ENCODE results near the gene NLGN1.

The NLGN1 gene

GRCh38 chr3:173567997-173568396, 170.5 kb downstream of the NLGN1 start:
- H3K27ac ChIP-seq, result no peak overlapping the region
- TF ChIP-seq ZFX (IDR thresholded peaks at IDR 0.05; ENCODE audit: borderline replicate concordance) (no peak), CTCF (IDR thresholded peaks at IDR 0.05) (no peak)

DNA sequence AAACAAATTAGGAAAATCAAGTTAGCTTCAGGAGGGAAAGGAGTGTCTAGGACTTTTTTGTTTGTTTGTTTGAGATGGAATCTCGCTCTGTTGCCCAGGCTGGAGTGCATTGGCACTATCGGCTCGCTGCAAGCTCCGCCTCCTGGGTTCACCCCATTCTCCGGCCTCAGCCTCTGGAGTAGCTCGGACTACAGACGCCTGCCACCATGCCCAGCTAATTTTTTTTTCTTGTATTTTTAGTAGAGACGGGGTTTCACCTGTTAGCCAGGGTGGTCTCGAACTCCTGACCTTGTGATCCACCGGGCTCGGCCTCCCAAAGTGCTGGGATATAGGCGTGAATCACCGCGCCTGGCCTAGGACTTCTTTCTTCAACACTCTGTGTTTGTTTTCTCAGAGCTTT, 171.1 kb downstream of the NLGN1 start:
- no peak overlapping the region for H3K27ac ChIP-seq
- no peak for TF ChIP-seq ZFX (IDR thresholded peaks at IDR 0.05; ENCODE audit: borderline replicate concordance)

DNA sequence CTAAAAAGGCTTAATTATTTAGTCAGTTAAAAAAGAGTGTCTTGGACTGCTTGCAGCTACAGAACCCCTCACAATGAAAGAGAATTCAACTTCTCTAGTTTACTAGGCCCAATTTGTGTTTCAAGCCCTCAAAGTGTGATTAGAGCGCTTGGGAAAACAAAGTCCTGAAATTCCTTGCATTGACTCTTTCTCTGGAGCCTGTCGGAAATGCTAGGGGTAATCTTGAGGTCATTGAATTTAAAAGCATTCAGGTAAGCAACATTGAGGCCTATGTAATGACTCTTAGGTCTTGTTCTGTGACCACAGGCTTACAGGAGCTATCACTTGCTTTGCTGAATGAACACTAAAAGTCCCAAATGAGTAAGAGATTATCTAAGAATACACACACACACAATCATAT, 186.0 kb downstream of the NLGN1 start:
- TF ChIP-seq CTCF (IDR thresholded peaks at IDR 0.05) (no peak), ZFX (IDR thresholded peaks at IDR 0.05; ENCODE audit: borderline replicate concordance) (no peak)

DNA sequence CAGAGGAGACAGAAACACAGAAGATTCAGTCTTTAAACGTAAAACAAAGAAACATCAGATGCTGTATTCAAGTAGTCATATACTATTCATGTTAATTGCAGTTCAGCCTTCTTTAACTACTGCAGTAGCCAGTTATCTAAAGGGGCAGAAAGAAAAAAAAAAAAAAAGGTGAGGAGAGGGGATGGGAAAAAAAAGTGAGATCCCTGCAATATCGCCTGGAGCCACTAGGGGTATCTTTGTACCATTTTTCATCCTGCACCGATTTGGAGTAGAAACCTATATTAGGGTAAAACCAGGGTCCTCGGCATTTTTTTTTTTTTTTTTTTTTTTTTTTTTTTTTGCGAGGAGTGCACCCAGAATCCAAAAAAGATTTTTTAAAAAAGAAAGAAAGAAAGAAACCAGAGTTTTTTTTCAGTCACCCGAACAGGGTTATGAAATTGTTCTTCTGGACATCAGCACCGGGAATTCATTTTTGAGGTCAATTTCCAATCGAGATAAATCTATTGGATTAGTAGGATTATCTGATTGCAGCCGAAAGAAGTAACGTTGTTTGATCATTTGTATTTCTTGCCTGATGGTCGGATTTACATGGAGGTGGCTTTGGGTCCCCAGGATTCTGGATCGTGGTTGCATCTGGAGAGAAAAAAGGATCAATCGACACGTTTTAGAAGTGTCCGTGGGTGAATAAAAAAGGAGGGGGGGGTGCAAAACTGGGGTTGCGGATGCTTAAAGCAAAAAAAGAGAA, 186.7 kb downstream of the NLGN1 start:
- peak overlapping the region; percentile 83 for H3K27ac ChIP-seq
- no peak for TF ChIP-seq ZFX (IDR thresholded peaks at IDR 0.05; ENCODE audit: borderline replicate concordance)
- peak; percentile 77 for TF ChIP-seq CTCF (IDR thresholded peaks at IDR 0.05)

More for the DNA sequence above, 186.0 kb downstream of the NLGN1 start:
- H3K27ac ChIP-seq, result peak overlapping the region; percentile 83; the same call in 1 of the 2 replicates

DNA sequence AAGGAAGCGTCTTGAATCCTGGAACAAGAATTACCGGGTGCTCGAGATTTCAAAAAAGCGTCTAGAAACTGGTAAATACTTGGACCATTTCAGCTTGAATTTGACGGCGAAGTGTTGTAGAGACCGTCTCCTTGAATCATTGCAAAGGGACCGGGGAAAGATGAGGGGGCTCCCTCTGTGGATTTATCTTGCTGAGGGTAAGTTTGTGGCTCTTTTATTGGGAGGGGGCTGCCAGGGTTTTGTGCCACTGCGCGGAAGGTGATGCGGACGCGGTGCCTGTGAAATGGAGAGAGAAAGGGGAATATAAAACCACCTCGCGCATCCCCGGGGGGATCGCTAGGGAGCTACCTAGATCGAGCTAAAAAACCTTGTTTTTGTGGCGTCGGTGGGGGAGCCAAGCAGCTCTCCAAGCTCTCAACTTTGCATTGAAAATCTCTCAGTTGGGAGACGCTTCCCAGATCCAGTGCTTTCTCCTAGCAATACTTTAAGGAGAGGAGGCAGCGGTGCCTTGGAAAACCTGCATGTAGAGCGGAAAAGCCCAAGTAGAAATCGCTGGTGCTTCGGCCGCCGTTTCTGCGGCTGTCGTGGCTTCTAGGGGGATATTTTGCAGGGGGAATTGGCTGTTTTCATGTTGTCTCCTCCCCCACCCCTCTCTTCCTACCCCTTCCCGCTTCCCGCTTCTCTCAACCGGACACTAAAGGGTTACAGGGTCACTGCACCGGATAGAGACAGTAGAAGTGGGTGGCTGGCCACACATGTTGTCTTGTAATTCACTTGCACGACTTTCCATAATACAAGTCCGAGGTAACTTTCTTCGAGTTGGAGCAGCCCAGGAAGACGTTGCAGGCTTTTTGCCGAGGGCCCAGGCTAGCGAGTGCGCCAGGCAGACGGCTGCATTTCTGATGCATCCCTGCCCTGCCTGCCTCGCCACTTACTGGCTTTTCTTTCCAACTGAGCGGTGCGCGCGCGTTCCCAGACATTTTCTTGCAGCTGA, 187.6 kb downstream of the NLGN1 start:
- H3K27ac ChIP-seq, result peak overlapping the region; percentile 83
- TF ChIP-seq ZFX (IDR thresholded peaks at IDR 0.05; ENCODE audit: borderline replicate concordance) (no peak), CTCF (IDR thresholded peaks at IDR 0.05) (no peak)

- peak overlapping the region; percentile 83 for H3K27ac ChIP-seq
- TF ChIP-seq ZFX (IDR thresholded peaks at IDR 0.05; ENCODE audit: borderline replicate concordance) (no peak), CTCF (IDR thresholded peaks at IDR 0.05) (no peak)
Observed at GRCh38 chr3:173586166-173586565, 188.6 kb downstream of the NLGN1 start.

DNA sequence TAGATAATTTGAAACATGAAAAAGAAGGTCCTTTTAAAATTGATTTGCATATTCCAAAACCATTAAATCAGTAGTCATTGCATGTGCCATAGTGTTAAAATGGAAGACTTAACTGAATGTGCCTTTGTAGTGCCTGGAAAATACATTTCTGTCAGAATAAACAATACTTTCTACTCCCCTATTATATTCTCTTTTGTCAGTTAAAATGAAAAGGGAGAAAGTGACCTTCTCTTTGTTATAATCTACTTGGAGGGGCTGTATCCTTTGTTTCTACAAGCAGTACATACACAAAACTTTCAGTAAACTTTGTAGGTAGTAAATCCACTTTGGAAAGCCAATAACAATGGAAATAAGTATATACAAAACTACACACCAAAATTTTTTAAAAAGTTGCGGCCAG, 189.5 kb downstream of the NLGN1 start:
- H3K27ac ChIP-seq, result peak overlapping the region; percentile 83
- no peak for TF ChIP-seq CTCF (IDR thresholded peaks at IDR 0.05)
- TF ChIP-seq ZFX (IDR thresholded peaks at IDR 0.05; ENCODE audit: borderline replicate concordance), result no peak
